Stimulated activated memory B cell treated with anti-CD40 and anti-IgM and Interleukin-4, amounts not matched to agents 10 μg/mL and 1 μg/mL and 100 μg/mL, for 72 hours (primary cell): ENCODE results near the gene SUSD6.
"Not testable (repeated sequence)": the region's sequence is repeated elsewhere in the genome, so short reads cannot be mapped to it uniquely, and the experiment has no call there.

Experiments
- ATAC-seq: fragments of 150-1000 bp; cut with Tn5 transposase; 2 replicates; pipeline ENCODE4 v1.10.0; 2021
- H3K27ac Mint-ChIP-seq: one replicate; pipeline ENCODE4 v1.8.0; 2022; ENCODE audit warnings: mild to moderate bottlenecking, mixed read lengths
- H3K27me3 Mint-ChIP-seq: one replicate; pipeline ENCODE4 v1.8.0; 2022; ENCODE audit warnings: mixed read lengths
- H3K36me3 Mint-ChIP-seq: one replicate; pipeline ENCODE4 v1.8.0; 2022; ENCODE audit warnings: mixed read lengths
- H3K4me1 Mint-ChIP-seq: one replicate; pipeline ENCODE4 v1.8.0; 2022; ENCODE audit warnings: mixed read lengths
- H3K4me3 Mint-ChIP-seq: one replicate; pipeline ENCODE4 v1.8.0; 2022; ENCODE audit warnings: mild to moderate bottlenecking, moderate library complexity, mixed read lengths
- H3K9me3 Mint-ChIP-seq: one replicate; pipeline ENCODE4 v1.8.0; 2022; ENCODE audit warnings: mixed read lengths

SUSD6 gene

GRCh38 chr14:69581316-69581935, 30.0 kb upstream of the SUSD6 start:
- Mint-ChIP-seq H3K4me1 (peaks cover 8% of the 10 kb centered on the region), H3K4me3 (no peak overlapping the region), H3K27ac (no peak overlapping the region), H3K36me3 (no peaks in the 10 kb centered on the region), H3K27me3 (peaks cover 4% of the 10 kb centered on the region), H3K9me3 (no peaks in the 10 kb centered on the region)
- no peak for ATAC-seq

DNA sequence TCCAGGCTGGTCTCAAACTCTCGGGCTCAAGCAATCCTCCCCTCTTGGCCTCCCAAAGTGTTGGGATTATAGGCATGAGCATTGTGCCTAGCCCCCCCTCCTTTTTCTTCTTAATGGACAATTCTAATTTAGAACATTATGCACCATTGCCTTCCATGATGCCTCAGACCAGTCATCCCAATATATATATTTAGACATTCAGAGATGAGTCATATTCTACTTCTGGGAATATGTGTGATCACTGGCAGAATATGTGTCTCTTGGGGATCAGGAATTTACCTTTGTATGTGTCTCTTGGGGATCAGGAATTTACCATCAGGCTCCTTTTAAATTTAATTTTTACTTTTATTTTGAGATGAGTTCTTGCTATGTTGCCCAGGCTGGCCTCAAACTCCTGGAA, 29.2 kb upstream of the SUSD6 start:
- no peaks in the 10 kb centered on the region for H3K9me3 Mint-ChIP-seq
- H3K27me3 Mint-ChIP-seq, result no peaks in the 10 kb centered on the region
- H3K4me3 Mint-ChIP-seq, result no peak overlapping the region
- ATAC-seq, result no peak
- H3K36me3 Mint-ChIP-seq, result no peaks in the 10 kb centered on the region
- no peak overlapping the region for H3K27ac Mint-ChIP-seq
- H3K4me1 Mint-ChIP-seq, result peaks cover 8% of the 10 kb centered on the region

GRCh38 chr14:69582829-69583228, 28.6 kb upstream of the SUSD6 start:
- no peak overlapping the region for H3K4me3 Mint-ChIP-seq
- no peak overlapping the region for H3K27ac Mint-ChIP-seq
- no peaks in the 10 kb centered on the region for H3K36me3 Mint-ChIP-seq
- H3K9me3 Mint-ChIP-seq, result no peaks in the 10 kb centered on the region
- peaks cover 8% of the 10 kb centered on the region for H3K4me1 Mint-ChIP-seq
- ATAC-seq, result no peak
- no peaks in the 10 kb centered on the region for H3K27me3 Mint-ChIP-seq

DNA sequence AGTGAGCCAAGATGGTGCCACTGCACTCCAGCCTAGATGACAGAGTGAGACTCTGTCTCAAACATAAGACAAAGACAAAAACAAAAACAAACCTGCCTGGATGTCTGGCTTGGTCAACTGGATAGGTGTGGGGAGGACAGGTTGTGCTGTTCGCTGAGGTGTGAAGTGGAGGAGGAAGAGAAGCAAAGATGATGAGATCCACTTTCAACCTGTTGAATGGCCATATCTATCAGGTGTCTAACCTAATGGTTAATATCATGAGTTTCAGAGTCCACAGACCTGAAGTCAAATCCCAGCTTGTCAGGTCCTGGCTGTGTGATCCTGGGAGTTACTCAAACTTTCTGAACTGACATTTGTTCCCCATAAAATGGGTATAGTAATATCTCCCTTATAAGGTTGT, 27.0 kb upstream of the SUSD6 start:
- Mint-ChIP-seq H3K27me3 (no peaks in the 10 kb centered on the region), H3K27ac (no peak overlapping the region), H3K36me3 (no peaks in the 10 kb centered on the region), H3K4me3 (no peak overlapping the region), H3K9me3 (no peaks in the 10 kb centered on the region), H3K4me1 (peaks cover 8% of the 10 kb centered on the region)
- ATAC-seq, result no peak

DNA sequence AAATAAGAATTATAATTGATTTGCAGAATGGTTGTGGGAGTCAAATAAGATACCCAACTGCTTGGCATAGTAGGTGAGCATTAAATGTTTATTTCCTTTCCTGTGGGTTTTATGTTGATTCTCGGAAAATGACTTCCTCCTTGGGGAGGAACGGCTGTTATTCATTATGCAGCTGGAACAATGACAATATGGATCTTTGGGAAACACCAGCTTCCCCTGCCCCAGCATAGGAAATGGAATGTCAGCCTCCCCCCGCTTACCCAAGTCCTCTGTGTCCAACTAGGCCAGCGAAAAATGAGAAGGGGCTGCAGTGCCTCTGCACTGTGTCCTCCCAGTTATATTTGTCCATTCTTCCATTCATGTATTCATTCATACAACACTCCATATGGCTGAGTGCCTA, 25.0 kb upstream of the SUSD6 start:
- no peaks in the 10 kb centered on the region for H3K36me3 Mint-ChIP-seq
- H3K4me3 Mint-ChIP-seq, result no peak overlapping the region
- no peaks in the 10 kb centered on the region for H3K4me1 Mint-ChIP-seq
- no peaks in the 10 kb centered on the region for H3K9me3 Mint-ChIP-seq
- H3K27ac Mint-ChIP-seq, result no peak overlapping the region
- H3K27me3 Mint-ChIP-seq, result no peaks in the 10 kb centered on the region
- ATAC-seq, result no peak

GRCh38 chr14:69587389-69587788, 24.0 kb upstream of the SUSD6 start:
- H3K36me3 Mint-ChIP-seq, result no peaks in the 10 kb centered on the region
- no peak overlapping the region for H3K4me3 Mint-ChIP-seq
- no peaks in the 10 kb centered on the region for H3K27me3 Mint-ChIP-seq
- no peak overlapping the region for H3K27ac Mint-ChIP-seq
- no peaks in the 10 kb centered on the region for H3K4me1 Mint-ChIP-seq
- no peaks in the 10 kb centered on the region for H3K9me3 Mint-ChIP-seq
- no peak for ATAC-seq

DNA sequence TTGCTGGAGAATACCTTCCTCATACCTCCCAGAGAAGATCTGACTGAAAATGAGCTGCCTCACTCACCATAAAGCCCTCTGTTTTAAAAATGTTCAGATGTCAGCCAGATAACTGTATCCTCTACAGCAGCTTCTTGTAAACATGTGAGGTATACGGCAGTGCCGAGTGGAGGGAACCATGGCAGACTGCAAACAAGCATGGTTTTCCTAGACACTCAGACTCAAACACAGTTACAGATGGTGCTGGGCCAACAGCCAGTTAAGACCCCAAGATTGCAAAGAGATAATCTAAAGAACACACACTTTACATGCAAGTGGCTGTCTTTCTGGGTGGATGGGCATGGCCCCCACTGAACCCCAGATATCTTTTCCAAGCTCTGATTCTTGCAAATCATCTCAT, 20.1 kb upstream of the SUSD6 start:
- Mint-ChIP-seq H3K27me3 (no peaks in the 10 kb centered on the region), H3K9me3 (no peaks in the 10 kb centered on the region), H3K4me3 (no peak overlapping the region), H3K27ac (no peak overlapping the region), H3K36me3 (no peaks in the 10 kb centered on the region), H3K4me1 (peaks cover 12% of the 10 kb centered on the region)
- ATAC-seq, result no peak

GRCh38 chr14:69593018-69593677, 18.2 kb upstream of the SUSD6 start:
- Mint-ChIP-seq H3K4me3 (no peak overlapping the region), H3K36me3 (no peaks in the 10 kb centered on the region), H3K27me3 (no peaks in the 10 kb centered on the region), H3K27ac (peak overlapping the region; percentile 69), H3K4me1 (peaks cover 12% of the 10 kb centered on the region), H3K9me3 (no peaks in the 10 kb centered on the region)
- ATAC-seq, result peak; percentile 81

DNA sequence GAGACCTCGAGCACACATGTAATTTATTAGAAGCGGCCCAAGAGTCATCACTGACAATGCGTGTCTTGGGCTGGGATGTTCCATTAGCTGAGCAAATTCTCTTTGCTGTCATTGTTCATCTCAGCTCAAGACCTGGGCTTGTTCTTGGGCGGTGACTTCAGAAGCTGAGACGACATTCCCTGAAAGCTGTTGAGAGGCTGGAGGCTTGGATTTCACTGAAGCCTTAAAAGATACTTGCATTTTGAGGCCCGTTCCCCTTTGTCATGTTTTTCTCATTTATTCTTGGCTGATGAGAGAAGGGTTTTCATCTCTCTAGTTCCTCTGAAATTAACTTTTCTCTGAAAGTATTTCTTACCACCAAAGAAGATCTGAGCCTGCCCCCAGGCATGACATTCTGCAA, 16.6 kb upstream of the SUSD6 start:
- ATAC-seq, result no peak
- Mint-ChIP-seq H3K9me3 (no peaks in the 10 kb centered on the region), H3K27ac (no peak overlapping the region), H3K36me3 (no peaks in the 10 kb centered on the region), H3K27me3 (no peaks in the 10 kb centered on the region), H3K4me1 (peaks cover 12% of the 10 kb centered on the region), H3K4me3 (no peak overlapping the region)

DNA sequence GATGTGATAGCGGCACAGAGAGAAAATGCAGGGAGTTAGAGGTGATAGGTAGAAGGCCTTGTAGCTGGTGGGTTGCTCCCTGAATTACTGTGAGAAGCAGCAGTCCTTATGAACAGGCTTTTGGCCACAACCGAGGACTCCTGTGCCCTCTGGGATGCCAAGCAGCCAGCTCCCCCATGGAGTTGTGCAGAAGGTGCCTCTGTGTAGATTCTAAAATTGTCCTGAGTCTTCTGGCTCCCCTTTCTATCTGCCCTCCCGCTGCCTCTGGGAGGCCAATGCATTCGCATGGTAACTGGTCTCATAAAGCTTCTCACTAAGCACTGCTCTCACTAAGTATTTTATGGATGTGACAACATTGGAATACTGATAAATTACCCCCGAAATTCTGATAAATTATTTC, 16.1 kb upstream of the SUSD6 start:
- no peaks in the 10 kb centered on the region for H3K27me3 Mint-ChIP-seq
- ATAC-seq, result no peak
- H3K27ac Mint-ChIP-seq, result no peak overlapping the region
- H3K36me3 Mint-ChIP-seq, result no peaks in the 10 kb centered on the region
- H3K9me3 Mint-ChIP-seq, result no peaks in the 10 kb centered on the region
- H3K4me1 Mint-ChIP-seq, result peaks cover 12% of the 10 kb centered on the region
- no peak overlapping the region for H3K4me3 Mint-ChIP-seq

- H3K27ac Mint-ChIP-seq, H3K4me3 Mint-ChIP-seq, H3K27me3 Mint-ChIP-seq, H3K9me3 Mint-ChIP-seq, H3K36me3 Mint-ChIP-seq, ATAC-seq: not testable (repeated sequence)
- H3K4me1 Mint-ChIP-seq, result peaks cover 12% of the 10 kb centered on the region
Observed at GRCh38 chr14:69599431-69599830, 12.0 kb upstream of the SUSD6 start.

DNA sequence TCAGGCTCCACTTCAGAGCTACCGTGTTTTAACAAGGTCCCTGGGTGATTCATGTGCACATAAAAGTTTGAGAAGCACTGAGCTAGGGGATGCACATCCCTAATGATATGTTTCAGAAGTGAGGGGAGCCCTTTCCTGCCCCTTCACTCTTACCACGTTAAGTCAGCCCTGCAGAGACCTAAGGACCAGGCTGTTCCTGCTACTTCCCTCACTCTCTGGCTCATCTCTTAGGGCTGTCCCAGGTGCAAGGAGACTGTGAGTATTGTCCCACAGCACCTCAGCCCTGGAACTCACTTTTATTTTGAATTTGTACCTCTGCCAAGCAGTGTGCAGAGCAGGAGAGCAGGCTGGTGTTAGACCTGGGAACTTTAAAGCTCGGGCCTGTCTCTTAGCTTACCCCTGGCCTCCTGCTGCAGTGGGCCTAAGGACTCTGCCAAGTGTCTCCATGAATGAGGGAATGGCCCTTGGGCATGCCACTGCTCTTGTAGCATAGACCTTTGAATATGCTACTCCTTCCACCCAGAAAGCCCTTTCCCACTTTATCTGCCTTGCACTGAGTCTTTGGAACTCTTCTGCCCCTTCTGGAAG, 11.0 kb upstream of the SUSD6 start:
- H3K4me1 Mint-ChIP-seq, result peaks cover 13% of the 10 kb centered on the region
- no peaks in the 10 kb centered on the region for H3K27me3 Mint-ChIP-seq
- H3K36me3 Mint-ChIP-seq, result no peaks in the 10 kb centered on the region
- no peaks in the 10 kb centered on the region for H3K9me3 Mint-ChIP-seq
- no peak overlapping the region for H3K27ac Mint-ChIP-seq
- no peak for ATAC-seq
- no peak overlapping the region for H3K4me3 Mint-ChIP-seq

- Mint-ChIP-seq H3K27me3 (no peaks in the 10 kb centered on the region), H3K4me1 (peaks cover 23% of the 10 kb centered on the region), H3K36me3 (no peaks in the 10 kb centered on the region), H3K9me3 (no peaks in the 10 kb centered on the region), H3K4me3 (no peak overlapping the region), H3K27ac (no peak overlapping the region)
- ATAC-seq, result no peak
Observed at GRCh38 chr14:69605738-69606137, 5.7 kb upstream of the SUSD6 start.

DNA sequence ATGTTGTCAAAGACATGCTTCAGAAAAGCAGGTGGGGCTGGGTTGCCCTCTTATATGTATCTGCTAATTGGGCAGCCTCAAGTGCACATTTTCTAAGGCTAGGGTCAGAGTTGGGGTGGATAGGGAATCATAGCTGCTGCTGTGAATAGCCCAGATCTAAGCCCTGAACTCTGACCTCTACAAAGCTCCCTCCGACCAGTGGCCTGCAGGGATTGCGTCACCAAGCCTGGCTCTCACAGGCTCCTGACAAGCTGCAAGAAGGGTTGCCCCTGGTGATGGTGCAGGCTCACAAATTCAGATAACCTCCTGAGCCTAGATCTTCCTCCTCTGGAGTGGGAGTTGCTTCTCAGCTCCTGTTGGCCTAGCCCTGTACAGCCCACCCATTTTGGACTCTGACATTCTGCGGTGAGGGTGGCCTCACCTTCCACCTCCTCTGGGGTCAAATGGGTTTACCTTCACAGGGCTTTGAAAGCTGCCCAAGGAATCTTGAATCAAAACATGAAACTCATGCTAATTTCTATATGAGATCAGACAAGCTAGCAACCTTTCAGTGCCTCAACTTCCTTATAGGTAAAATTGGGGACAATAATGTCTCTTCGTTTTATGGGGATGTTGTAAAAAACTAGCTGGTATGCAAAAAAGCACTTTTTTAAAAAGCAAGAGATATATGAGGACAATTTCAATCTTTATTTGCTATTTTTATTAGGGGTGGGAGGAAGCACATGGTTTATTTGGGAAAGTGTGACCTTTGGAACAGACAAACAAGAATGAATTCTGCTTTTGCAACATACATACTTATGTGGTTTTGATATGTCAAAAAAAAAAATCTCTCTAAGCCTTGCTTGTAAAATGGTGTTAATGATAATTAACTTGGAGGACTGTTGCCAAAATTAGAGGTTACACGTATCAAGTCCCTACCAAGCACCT, 4.9 kb upstream of the SUSD6 start:
- Mint-ChIP-seq H3K27me3 (no peaks in the 10 kb centered on the region), H3K9me3 (no peaks in the 10 kb centered on the region), H3K36me3 (no peaks in the 10 kb centered on the region), H3K27ac (no peak overlapping the region), H3K4me1 (peaks cover 24% of the 10 kb centered on the region), H3K4me3 (no peak overlapping the region)
- no peak for ATAC-seq

DNA sequence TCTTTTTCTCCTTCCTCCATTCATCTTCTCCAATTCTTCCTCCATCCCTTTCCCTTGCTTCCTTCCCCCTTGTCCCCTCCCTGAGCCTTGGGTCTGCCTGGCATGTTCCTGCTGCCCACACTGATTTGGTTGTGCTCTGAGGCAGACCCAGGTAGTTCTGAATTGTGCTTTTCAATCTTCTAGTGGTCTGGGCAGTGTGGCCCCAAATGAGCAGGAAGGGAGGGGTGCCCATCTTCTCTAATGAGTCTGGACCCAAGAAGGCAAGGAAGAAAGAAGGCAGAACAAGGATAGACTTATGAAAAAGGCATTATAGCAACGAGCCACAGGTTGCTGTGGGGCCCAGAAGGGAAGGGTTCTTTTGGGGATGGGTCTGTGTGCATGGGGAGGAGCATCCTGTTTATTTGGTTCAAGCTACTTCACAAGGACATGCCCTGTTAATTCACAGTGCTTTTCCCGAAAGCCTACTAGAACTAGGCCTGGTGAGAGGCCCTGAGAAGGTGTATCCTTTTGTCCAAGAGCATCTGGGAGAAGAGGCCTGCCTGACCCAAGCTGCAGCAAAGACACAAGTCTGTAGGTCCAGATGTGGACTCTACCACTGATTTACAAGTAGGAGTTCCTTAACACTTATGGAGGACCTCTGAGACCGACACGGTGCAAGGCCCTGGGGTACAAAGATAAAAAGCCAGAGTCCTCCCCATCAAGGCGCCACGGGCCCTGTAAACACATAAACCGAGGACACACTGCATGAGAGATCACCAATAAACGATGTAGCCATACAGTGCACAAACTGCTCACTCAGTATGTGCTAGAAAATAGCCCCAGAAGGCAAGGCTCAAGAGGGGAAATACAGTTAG, 1.1 kb upstream of the SUSD6 start:
- Mint-ChIP-seq H3K4me3 (peak overlapping the region; percentile 76), H3K27ac (peak overlapping the region; percentile 93), H3K4me1 (peaks cover 38% of the 10 kb centered on the region), H3K9me3 (no peaks in the 10 kb centered on the region), H3K36me3 (no peaks in the 10 kb centered on the region), H3K27me3 (no peaks in the 10 kb centered on the region)
- no peak for ATAC-seq
